OCI-LY7 (cell line): Measurements from ENCODE around the gene NACC2. TPM values are rescaled to one million over a fixed set of nuclear protein-coding genes. Genes with fewer than 3 reads are reported as not detected.
A peak's percentile ranks its signal among the peaks of the same experiment; 100 is the strongest.

ENCODE experiments used
- BruUV-seq: library from RNA; stranded (reverse); fragments of 400-500 nt; replicated peaks from 2 replicates; lab custom pipeline; 2021; lab: Mats Ljungman, UMichigan
- CTCF ChIA-PET: fragments of 300-600 bp; sonication (Branson Sonifier 250); formaldehyde crosslinking; loops from one replicate; lab custom pipeline; 2022; ENCODE audit warnings: antibody characterized with exemption; ENCODE audit not compliant: unreplicated experiment; lab: Charles Lee
- POLR2A ChIA-PET: fragments of 300-600 bp; sonication (Branson Sonifier 250); formaldehyde crosslinking; loops from one replicate; lab custom pipeline; 2022; ENCODE audit warnings: antibody characterized with exemption; lab: Charles Lee
- DNase-seq: peaks from one replicate; pipeline ENCODE4 v3.0.0-alpha.2; 2015; ENCODE audit warnings: low spot score
- H2AFZ ChIP-seq: fragments of 200-600 bp; sonication (generic), shearing (Covaris generic); 2 replicates; pipeline ENCODE4 v1.6.1; 2014; ENCODE audit warnings: mild to moderate bottlenecking, antibody characterized with exemption, low read length, moderate library complexity
- H3K27ac ChIP-seq: fragments of 200-600 bp; sonication (generic); 2 replicates; pipeline ENCODE4 v1.5.1; 2014; ENCODE audit warnings: mixed run types, low read depth, mild to moderate bottlenecking, moderate library complexity, low read length, inconsistent platforms; ENCODE audit not compliant: poor library complexity, severe bottlenecking
- H3K36me3 ChIP-seq: fragments of 200-600 bp; sonication (generic); 2 replicates; pipeline ENCODE4 v1.6.1; 2014; ENCODE audit warnings: mild to moderate bottlenecking, antibody characterized with exemption, low read length, moderate library complexity, mixed read lengths; ENCODE audit not compliant: insufficient read depth
- H3K4me1 ChIP-seq: fragments of 200-600 bp; sonication (generic); 2 replicates; pipeline ENCODE4 v1.5.1; 2014; ENCODE audit warnings: mild to moderate bottlenecking, low read length; ENCODE audit not compliant: insufficient read depth, poor library complexity, severe bottlenecking
- H3K4me2 ChIP-seq: fragments of 200-600 bp; sonication (generic); 2 replicates; pipeline ENCODE4 v1.6.1; 2014; ENCODE audit warnings: mild to moderate bottlenecking, low read length
- H3K4me3 ChIP-seq: fragments of 200-600 bp; sonication (generic); 2 replicates; pipeline ENCODE4 v1.5.1; 2014; ENCODE audit warnings: mild to moderate bottlenecking, low read depth, low read length; ENCODE audit not compliant: poor library complexity, severe bottlenecking
- H3K79me2 ChIP-seq: fragments of 200-600 bp; sonication (generic); 2 replicates; pipeline ENCODE4 v1.6.1; 2016; ENCODE audit warnings: low read depth, mild to moderate bottlenecking, low read length, moderate library complexity, mixed read lengths; ENCODE audit not compliant: insufficient read depth
- H3K9me2 ChIP-seq: fragments of 200-600 bp; sonication (generic); 2 replicates; pipeline ENCODE4 v1.6.1; 2016; ENCODE audit warnings: mild to moderate bottlenecking, low read length, mixed read lengths; ENCODE audit not compliant: insufficient read depth
- H3K9me3 ChIP-seq: fragments of 200-600 bp; sonication (generic); 2 replicates; pipeline ENCODE4 v1.6.1; 2014; ENCODE audit warnings: mild to moderate bottlenecking, mixed run types, low read length, mixed read lengths
- H4K20me1 ChIP-seq: fragments of 200-600 bp; sonication (generic); 2 replicates; pipeline ENCODE4 v1.6.1; 2014; ENCODE audit warnings: mild to moderate bottlenecking, antibody characterized with exemption, low read length, moderate library complexity, mixed read lengths; ENCODE audit not compliant: insufficient read depth
- EZH2phosphoT487 ChIP-seq: fragments of 200-600 bp; sonication (generic); IDR thresholded peaks from 2 replicates; pipeline ENCODE4 v1.6.1; 2018; ENCODE audit warnings: low read depth, borderline replicate concordance, mild to moderate bottlenecking, mixed run types, antibody characterized with exemption, low read length, moderate library complexity, mixed read lengths
- intact Hi-C: fragments of 100-400 bp; cut with micrococcal nuclease; formaldehyde crosslinking; loops from one replicate; pipeline ENCODE4 v1.10.0; 2022; ENCODE audit not compliant: unreplicated experiment
- total RNA-seq, 2 experiments: library from RNA; depleted of rRNA in 1 of 2; stranded (reverse); fragments of >200 nt in 1 of 2; shearing (Covaris generic) in 1 of 2; gene quantifications; 2 replicates each; pipeline ENCODE4 v1.2.3, GENCODE V29; 2014 to 2022
- TF ChIP-seq, protein P1 (sequence below): fragments of 200-600 bp; sonication (generic); conservative IDR thresholded peaks from 2 replicates; pipeline ENCODE4 v1.5.1; 2014; ENCODE audit warnings: mild to moderate bottlenecking, antibody characterized with exemption, low read length, moderate library complexity, mixed read lengths

NACC2 gene
- total RNA-seq, 2 experiments from 2014 or later = 0.38 to 0.72 TPM

DNA sequence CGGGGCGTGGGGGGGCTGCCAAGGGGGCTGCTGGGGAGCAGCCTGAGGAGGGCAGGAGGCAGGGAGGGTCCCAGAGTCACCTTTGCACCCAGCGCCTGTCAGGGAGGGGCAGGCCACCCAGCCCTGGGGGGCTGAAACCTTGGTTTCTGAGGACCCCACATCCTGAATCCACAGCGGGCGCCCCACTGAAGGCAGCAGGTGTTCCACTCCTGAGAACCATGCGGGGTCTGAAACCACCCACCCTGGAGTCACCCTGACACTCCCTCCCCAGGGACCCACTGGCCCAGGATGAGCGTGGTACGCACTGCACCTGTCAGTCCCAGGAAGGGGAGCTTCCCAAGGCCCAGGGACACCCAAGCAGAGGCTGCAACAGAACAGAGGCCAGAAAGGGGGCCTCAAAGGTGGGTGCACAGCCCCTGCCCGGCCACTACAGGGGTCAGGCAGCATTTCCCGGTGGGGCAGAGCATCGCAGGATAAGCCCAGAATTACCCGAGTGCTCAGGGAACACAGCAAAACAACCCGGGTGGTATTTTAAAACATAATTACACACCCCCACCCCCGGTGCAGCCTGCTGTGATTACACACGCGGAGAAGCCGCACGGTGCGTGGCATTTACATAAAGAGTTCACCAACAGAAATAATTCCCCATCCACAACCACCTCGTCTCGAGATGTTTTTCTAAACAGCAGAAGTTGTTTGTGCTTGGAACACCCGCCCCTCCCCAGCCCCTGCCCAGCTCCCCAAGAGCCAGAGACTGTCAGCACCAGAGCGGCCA lies 76.6 kb downstream of the NACC2 start:
- Histone ChIP-seq H3K79me2 (no peaks in the 10 kb centered on the region), H3K4me1 (peaks cover 32% of the 10 kb centered on the region), H3K36me3 (no peaks in the 10 kb centered on the region), H3K4me3 (no peak overlapping the region), H4K20me1 (no peaks in the 10 kb centered on the region), H3K4me2 (0 out of 2 replicates have a peak overlapping the region, but pooled peaks have one; percentile 8), H3K9me2 (no peaks in the 10 kb centered on the region), H3K27ac (no peak overlapping the region), H3K9me3 (no peaks in the 10 kb centered on the region), H2AFZ (no peak overlapping the region)
- DNase-seq = no peak
- intact Hi-C loops = no loop called here
- POLR2A ChIA-PET = no interaction called here
- CTCF ChIA-PET = no interaction called here
- no TSS peak for BruUV-seq
- TF ChIP-seq, protein P1, sequence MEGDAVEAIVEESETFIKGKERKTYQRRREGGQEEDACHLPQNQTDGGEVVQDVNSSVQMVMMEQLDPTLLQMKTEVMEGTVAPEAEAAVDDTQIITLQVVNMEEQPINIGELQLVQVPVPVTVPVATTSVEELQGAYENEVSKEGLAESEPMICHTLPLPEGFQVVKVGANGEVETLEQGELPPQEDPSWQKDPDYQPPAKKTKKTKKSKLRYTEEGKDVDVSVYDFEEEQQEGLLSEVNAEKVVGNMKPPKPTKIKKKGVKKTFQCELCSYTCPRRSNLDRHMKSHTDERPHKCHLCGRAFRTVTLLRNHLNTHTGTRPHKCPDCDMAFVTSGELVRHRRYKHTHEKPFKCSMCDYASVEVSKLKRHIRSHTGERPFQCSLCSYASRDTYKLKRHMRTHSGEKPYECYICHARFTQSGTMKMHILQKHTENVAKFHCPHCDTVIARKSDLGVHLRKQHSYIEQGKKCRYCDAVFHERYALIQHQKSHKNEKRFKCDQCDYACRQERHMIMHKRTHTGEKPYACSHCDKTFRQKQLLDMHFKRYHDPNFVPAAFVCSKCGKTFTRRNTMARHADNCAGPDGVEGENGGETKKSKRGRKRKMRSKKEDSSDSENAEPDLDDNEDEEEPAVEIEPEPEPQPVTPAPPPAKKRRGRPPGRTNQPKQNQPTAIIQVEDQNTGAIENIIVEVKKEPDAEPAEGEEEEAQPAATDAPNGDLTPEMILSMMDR = no peak
- TF ChIP-seq EZH2phosphoT487 = no peak

DNA sequence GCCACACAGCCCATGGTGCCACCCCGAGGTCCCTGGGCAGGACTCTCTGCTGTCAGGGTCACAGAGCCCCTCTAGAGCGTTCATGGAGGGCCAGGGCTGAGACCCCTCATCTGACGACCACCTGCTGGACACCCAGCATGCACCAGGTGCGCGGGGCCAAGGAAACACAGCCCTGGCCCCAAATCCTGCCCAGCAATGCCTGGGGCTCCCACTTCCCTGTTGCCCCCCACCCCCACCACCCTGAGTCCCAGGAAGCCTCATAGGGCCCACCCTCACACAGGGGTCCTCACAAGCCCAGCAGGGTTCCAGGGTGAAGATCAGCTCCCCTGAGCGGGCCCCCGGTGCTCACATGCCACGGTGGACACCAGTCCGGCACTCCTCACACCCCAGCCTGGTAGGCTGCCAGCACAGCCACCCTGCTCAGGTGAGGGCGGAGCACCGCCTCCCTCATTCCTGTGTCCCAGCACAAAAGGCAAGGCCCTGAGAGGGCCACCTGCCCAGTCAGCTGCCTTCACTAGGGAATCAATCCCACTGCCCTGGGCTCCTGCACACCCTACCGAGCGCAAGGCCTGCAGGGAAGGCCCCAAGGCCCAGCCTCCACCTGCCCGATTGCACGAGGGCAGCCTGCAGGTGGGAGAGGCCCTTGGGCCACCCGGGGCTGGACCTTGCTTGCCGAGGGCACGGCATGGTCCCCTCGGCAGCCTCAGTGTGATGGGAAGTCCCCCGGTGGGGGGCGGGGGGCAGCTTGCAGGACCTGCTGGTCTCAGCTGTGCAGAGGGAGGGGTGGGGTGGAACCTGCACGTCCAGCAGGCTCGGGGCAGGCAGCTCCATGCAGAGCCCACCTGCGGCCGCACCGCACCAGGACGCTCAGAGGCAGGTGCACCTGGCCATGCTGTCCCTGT lies 77.5 kb downstream of the NACC2 start:
- Histone ChIP-seq H2AFZ (no peak overlapping the region), H4K20me1 (no peaks in the 10 kb centered on the region), H3K27ac (no peak overlapping the region), H3K4me2 (no peak overlapping the region), H3K36me3 (no peaks in the 10 kb centered on the region), H3K9me2 (no peaks in the 10 kb centered on the region), H3K9me3 (no peaks in the 10 kb centered on the region), H3K4me1 (peaks cover 39% of the 10 kb centered on the region), H3K79me2 (no peaks in the 10 kb centered on the region), H3K4me3 (no peak overlapping the region)
- no peak for TF ChIP-seq EZH2phosphoT487
- TF ChIP-seq, protein P1 = no peak
- BruUV-seq = no TSS peak
- intact Hi-C loops = no loop called here
- ChIA-PET CTCF (no interaction called here), POLR2A (no interaction called here)
- no peak for DNase-seq
